H1 (cell line): Measurements from ENCODE around the gene SLC35E3. TPM values are rescaled to one million over a fixed set of nuclear protein-coding genes. Genes with fewer than 3 reads are reported as not detected.

Source experiments
- CTCF ChIA-PET: fragments of 300-600 bp; sonication (Branson Sonifier 250); formaldehyde crosslinking; loops from one replicate; lab custom pipeline; 2021; ENCODE audit not compliant: partially characterized antibody; lab: Charles Lee
- POLR2A ChIA-PET: fragments of 300-600 bp; sonication (Branson Sonifier 250); formaldehyde crosslinking; loops from one replicate; lab custom pipeline; 2021; ENCODE audit warnings: inconsistent platforms; ENCODE audit not compliant: partially characterized antibody; lab: Charles Lee
- DNase-seq, 2 experiments: peaks; one replicate each; pipeline versions ENCODE4 v3.0.0 to v3.0.0-alpha.2; 2010 to 2022; ENCODE audit warnings: low spot score in 2 of 2, low read depth in 1 of 2, mixed read lengths in 1 of 2
- FAIRE-seq: peaks from 2 replicates; lab custom pipeline; 2011; peaks lifted over from hg19 to GRCh38; lab: Jason Lieb, UNC
- H2AFZ ChIP-seq: 2 replicates; pipeline ENCODE4 v1.8.1; 2012; ENCODE audit warnings: low read length, inconsistent platforms
- H2AK5ac ChIP-seq: 2 replicates; pipeline ENCODE4 v1.6.1; 2013; ENCODE audit warnings: low read depth, low read length
- H2BK120ac ChIP-seq: replicated peaks from 2 replicates; pipeline ENCODE3; 2013; ENCODE audit warnings: low read depth, low read length, inconsistent platforms
- H2BK12ac ChIP-seq: 2 replicates; pipeline ENCODE4 v1.6.1; 2013; ENCODE audit warnings: low read depth, low read length
- H2BK15ac ChIP-seq: 2 replicates; pipeline ENCODE4 v1.6.1; 2013; ENCODE audit warnings: low read length
- H2BK20ac ChIP-seq: 2 replicates; pipeline ENCODE4 v1.6.1; 2013; ENCODE audit warnings: low read length
- H2BK5ac ChIP-seq: 2 replicates; pipeline ENCODE4 v1.6.1; 2013; ENCODE audit warnings: low read depth, low read length
- H3K14ac ChIP-seq: 2 replicates; pipeline ENCODE4 v1.6.1; 2013; ENCODE audit warnings: inconsistent platforms; ENCODE audit not compliant: insufficient read length
- H3K18ac ChIP-seq: 2 replicates; pipeline ENCODE4 v1.6.1; 2013; ENCODE audit warnings: low read length; ENCODE audit errors: extremely low read depth
- H3K23ac ChIP-seq: 2 replicates; pipeline ENCODE4 v1.6.1; 2013; ENCODE audit warnings: inconsistent platforms; ENCODE audit not compliant: insufficient read length
- H3K23me2 ChIP-seq: 2 replicates; pipeline ENCODE4 v1.6.1; 2013; ENCODE audit warnings: low read depth, low read length
- H3K27ac ChIP-seq: 2 replicates; pipeline ENCODE4 v1.6.1; 2011; ENCODE audit warnings: low read depth, low read length, inconsistent platforms
- H3K27me3 ChIP-seq, 4 experiments: replicated peaks in 1 of 4; 1 replicate in 1 of 4; 2 replicates in 3 of 4; pipeline versions ENCODE4 v1.6.1 to v1.8.1; 2011 to 2013; ENCODE audit warnings: low read length in 3 of 4, mild to moderate bottlenecking in 3 of 4, inconsistent platforms in 2 of 4, mixed read lengths in 2 of 4, moderate library complexity in 1 of 4; ENCODE audit not compliant: control insufficient read depth in 3 of 4, insufficient read depth in 3 of 4; ENCODE audit errors: extremely low read depth in 1 of 4
- H3K36me3 ChIP-seq, 4 experiments: 2 replicates each; pipeline versions ENCODE4 v1.6.1 to v1.8.1; 2011 to 2013; ENCODE audit warnings: mild to moderate bottlenecking in 4 of 4, low read length in 3 of 4, moderate library complexity in 2 of 4, control low read depth in 1 of 4, inconsistent platforms in 1 of 4; ENCODE audit not compliant: insufficient read depth in 4 of 4, control insufficient read depth in 2 of 4
- H3K4ac ChIP-seq: replicated peaks from 2 replicates; pipeline ENCODE3; 2013; ENCODE audit warnings: low read length, low read depth, mixed read lengths, inconsistent platforms; ENCODE audit not compliant: insufficient read length
- H3K4me1 ChIP-seq, 4 experiments: replicated peaks in 1 of 4; 1 replicate in 1 of 4; 2 replicates in 3 of 4; pipeline versions ENCODE4 v1.6.1 to v1.8.1; 2011 to 2013; ENCODE audit warnings: low read length in 3 of 4, inconsistent platforms in 2 of 4, mixed read lengths in 1 of 4; ENCODE audit not compliant: insufficient read depth in 4 of 4, control insufficient read depth in 3 of 4
- H3K4me2 ChIP-seq, 2 experiments: 2 replicates each; pipeline versions ENCODE4 v1.6.1 to v1.8.1; 2011 to 2013; ENCODE audit warnings: low read depth in 2 of 2, low read length in 2 of 2, control low read depth in 1 of 2, inconsistent platforms in 1 of 2, mild to moderate bottlenecking in 1 of 2; ENCODE audit not compliant: insufficient read depth in 1 of 2
- H3K4me3 ChIP-seq, 4 experiments: fragments of 200-600, 300-600 bp in 1 of 4; sonication (generic), shearing (Covaris generic), sonication (Bioruptor Twin) in 1 of 4; 2 replicates each; pipeline versions ENCODE4 v1.5.1 to v1.8.1; 2011 to 2016; ENCODE audit warnings: low read length in 4 of 4, low read depth in 3 of 4, control low read depth in 2 of 4, inconsistent platforms in 2 of 4, mild to moderate bottlenecking in 2 of 4, mixed read lengths in 1 of 4, moderate library complexity in 1 of 4; ENCODE audit not compliant: insufficient read depth in 2 of 4; ENCODE audit errors: extremely low read depth in 1 of 4
- H3K56ac ChIP-seq: replicated peaks from 2 replicates; pipeline ENCODE3; 2013; ENCODE audit warnings: low read depth, mild to moderate bottlenecking, mixed read lengths, low read length, inconsistent platforms; ENCODE audit not compliant: insufficient read length
- H3K79me1 ChIP-seq: 2 replicates; pipeline ENCODE4 v1.6.1; 2013; ENCODE audit warnings: low read depth, low read length, control low read depth
- H3K79me2 ChIP-seq, 2 experiments: 2 replicates each; pipeline versions ENCODE4 v1.6.1 to v1.8.1; 2012 to 2013; ENCODE audit warnings: low read length in 2 of 2, mild to moderate bottlenecking in 2 of 2, inconsistent platforms in 1 of 2; ENCODE audit not compliant: insufficient read depth in 2 of 2, control insufficient read depth in 1 of 2
- H3K9ac ChIP-seq, 4 experiments: replicated peaks in 1 of 4; 1 replicate in 1 of 4; 2 replicates in 3 of 4; pipeline versions ENCODE4 v1.6.1 to v1.8.1; 2011 to 2013; ENCODE audit warnings: low read depth in 3 of 4, low read length in 3 of 4, control low read depth in 2 of 4, mild to moderate bottlenecking in 2 of 4, moderate library complexity in 2 of 4, inconsistent platforms in 1 of 4; ENCODE audit errors: extremely low read depth in 1 of 4
- H3K9me3 ChIP-seq, 2 experiments: 2 replicates each; pipeline versions ENCODE4 v1.6.1 to v1.8.1; 2012 to 2013; ENCODE audit warnings: mild to moderate bottlenecking in 2 of 2, moderate library complexity in 2 of 2, control low read depth in 1 of 2, inconsistent platforms in 1 of 2, low read depth in 1 of 2, low read length in 1 of 2, mixed read lengths in 1 of 2; ENCODE audit not compliant: insufficient read depth in 2 of 2
- H4K20me1 ChIP-seq, 2 experiments: replicated peaks in 1 of 2; 2 replicates each; pipeline versions ENCODE3 to v1.8.1; 2011 to 2013; ENCODE audit warnings: inconsistent platforms in 2 of 2, low read length in 2 of 2, mild to moderate bottlenecking in 1 of 2; ENCODE audit not compliant: insufficient read depth in 2 of 2, control insufficient read depth in 1 of 2
- H4K5ac ChIP-seq: 2 replicates; pipeline ENCODE4 v1.6.1; 2013; ENCODE audit warnings: low read length, low read depth, mixed read lengths, inconsistent platforms; ENCODE audit not compliant: insufficient read length
- H4K8ac ChIP-seq: 2 replicates; pipeline ENCODE4 v1.8.0; 2013; ENCODE audit warnings: mild to moderate bottlenecking, moderate library complexity, low read length, inconsistent platforms; ENCODE audit not compliant: insufficient read depth; ENCODE audit errors: extremely low read depth
- H4K91ac ChIP-seq: replicated peaks from 2 replicates; pipeline ENCODE3; 2013; ENCODE audit warnings: low read length, mixed read lengths, inconsistent platforms; ENCODE audit not compliant: insufficient read length
- BACH1 ChIP-seq: IDR thresholded peaks from 2 replicates; pipeline ENCODE4 v1.6.1; 2012; ENCODE audit warnings: low read length, improper control_type of control experiment
- E2F6 ChIP-seq: IDR thresholded peaks from 2 replicates; pipeline ENCODE4 v1.6.1; 2012; ENCODE audit warnings: inconsistent platforms
- KDM4A ChIP-seq: IDR thresholded peaks from one replicate; pipeline ENCODE4 v1.7.1; 2012; ENCODE audit warnings: low read depth, mild to moderate bottlenecking, moderate library complexity, low read length, inconsistent platforms; ENCODE audit not compliant: severe bottlenecking
- SAP30 ChIP-seq: fragments of 300-600 bp; sonication (generic); IDR thresholded peaks from 2 replicates; pipeline ENCODE4 v1.7.1; 2012; ENCODE audit warnings: low read length, moderate library complexity, mild to moderate bottlenecking, inconsistent platforms; ENCODE audit not compliant: insufficient read depth, insufficient replicate concordance
- WGBS, 2 experiments: shearing (Covaris generic) in 1 of 2; methylation state at CpG; one replicate each; pipeline versions ENCODE4 v1.1.6 to v1.1.7; 2013 to 2015; ENCODE audit warnings: low lambda C conversion rate in 2 of 2, mixed read lengths in 2 of 2, inconsistent platforms in 1 of 2, low coverage in 1 of 2, missing lambda C conversion rate in 1 of 2; ENCODE audit not compliant: insufficient replicate concordance in 2 of 2, insufficient coverage in 1 of 2, insufficient read length in 1 of 2; ENCODE audit errors: extremely low coverage in 1 of 2, missing lambda C conversion rate in 1 of 2; 5-methylcytosine and 5-hydroxymethylcytosine counted together
- polyA plus RNA-seq, 7 experiments: library from polyadenylated mRNA; depleted of rRNA in 3 of 7; stranded (reverse) in 5 of 7; unstranded in 2 of 7; fragments of >200 nt in 5 of 7; fragments of 200-250 nt in 2 of 7; gene quantifications; 1 replicate in 5 of 7; 2 replicates in 1 of 7; 4 replicates in 1 of 7; pipeline versions ENCODE4 v1.2.1 to v1.2.3, GENCODE V29; 2011 to 2013; ENCODE audit warnings: missing spikeins in 2 of 7, mixed read lengths in 2 of 7
- total RNA-seq: library from RNA; stranded (reverse); fragmentation: NEBNext Ultra II Directional; extraction: Animal tissue kit (Norgen Biotek cat#: 25700); gene quantifications from 2 replicates; pipeline ENCODE4 v1.2.1, GENCODE V29; 2021
- TF ChIP-seq, protein P1 (sequence below): IDR thresholded peaks from 2 replicates; pipeline ENCODE4 v1.6.1; 2012; ENCODE audit warnings: low read length, inconsistent platforms
- TF ChIP-seq, protein P2 (sequence below): IDR thresholded peaks from 2 replicates; pipeline ENCODE4 v1.6.1; 2011; ENCODE audit warnings: low read length, improper control_type of control experiment

Gene SLC35E3
- total and polyA plus RNA-seq, 2 of the 8 experiments (the other 6 are each of a cell fraction or from before 2014, with no cell fraction given): 10.0 to 10.9 TPM

GRCh38 chr12:68804657-68805591 is 58.9 kb downstream of the SLC35E3 start:
- peaks cover 2% of the 10 kb centered on the region for H3K23me2 ChIP-seq
- CTCF ChIA-PET: no interaction called here
- peak overlapping the region; percentile 75 for H2BK20ac ChIP-seq
- peak overlapping the region; percentile 62; the same call in 1 of the 2 replicates for H4K8ac ChIP-seq
- H4K91ac ChIP-seq: peak overlapping the region; percentile 35
- no peak overlapping the region for H3K23ac ChIP-seq
- H2BK15ac ChIP-seq: peak overlapping the region; percentile 84
- H3K14ac ChIP-seq: no peak overlapping the region
- no peak overlapping the region for H3K56ac ChIP-seq
- DNase-seq (peak in 1 of 2 experiments; percentile 64), FAIRE-seq (no peak)
- H2BK12ac ChIP-seq: peak overlapping the region; percentile 62; the same call in 1 of the 2 replicates
- H3K9me3 ChIP-seq: no peaks in the 10 kb centered on the region
- H3K79me1 ChIP-seq: no peaks in the 10 kb centered on the region
- H3K4me1 ChIP-seq: peaks cover 3 to 12% (median 6%) of the 10 kb centered on the region in 4 experiments; a peak in 5 of 7 replicates
- WGBS, 2 experiments: 84 to 100% methylated on average over 2 to 31 of the region's 32 CpGs
- H3K4me3 ChIP-seq: no peak overlapping the region
- H4K20me1 ChIP-seq: peaks cover 0 to 1% of the 10 kb centered on the region in 2 experiments
- no peak overlapping the region; the same call in 1 of the 2 replicates for H2AFZ ChIP-seq
- no peak overlapping the region for H4K5ac ChIP-seq
- H2BK120ac ChIP-seq: peak overlapping the region; percentile 39
- H3K27me3 ChIP-seq: no peaks in the 10 kb centered on the region
- H3K4me2 ChIP-seq: peak overlapping the region; percentile 29 to 51; a peak in 3 of 4 replicates
- H3K36me3 ChIP-seq: peaks cover 0 to 10% (median 1%) of the 10 kb centered on the region in 4 experiments; a peak in 2 of 8 replicates
- H3K27ac ChIP-seq: no peak overlapping the region
- no peak overlapping the region for H2AK5ac ChIP-seq
- H2BK5ac ChIP-seq: peak overlapping the region; percentile 35; the same call in 1 of the 2 replicates
- peaks cover 3 to 12% of the 10 kb centered on the region in 2 experiments; a peak in 3 of 4 replicates for H3K79me2 ChIP-seq
- H3K18ac ChIP-seq: peak overlapping the region; percentile 48
- H3K4ac ChIP-seq: no peak overlapping the region
- POLR2A ChIA-PET: interaction anchor here (0.5 to 2.4 kb wide), 8 partner anchors 9 to 286 kb away, joined by 3 to 6 read pairs (median 4); partner anchors contain the start of gene SLC35E3
- no peak overlapping the region for H3K9ac ChIP-seq
- no peak for TF ChIP-seq KDM4A
- TF ChIP-seq SAP30: no peak
- TF ChIP-seq, protein P1, sequence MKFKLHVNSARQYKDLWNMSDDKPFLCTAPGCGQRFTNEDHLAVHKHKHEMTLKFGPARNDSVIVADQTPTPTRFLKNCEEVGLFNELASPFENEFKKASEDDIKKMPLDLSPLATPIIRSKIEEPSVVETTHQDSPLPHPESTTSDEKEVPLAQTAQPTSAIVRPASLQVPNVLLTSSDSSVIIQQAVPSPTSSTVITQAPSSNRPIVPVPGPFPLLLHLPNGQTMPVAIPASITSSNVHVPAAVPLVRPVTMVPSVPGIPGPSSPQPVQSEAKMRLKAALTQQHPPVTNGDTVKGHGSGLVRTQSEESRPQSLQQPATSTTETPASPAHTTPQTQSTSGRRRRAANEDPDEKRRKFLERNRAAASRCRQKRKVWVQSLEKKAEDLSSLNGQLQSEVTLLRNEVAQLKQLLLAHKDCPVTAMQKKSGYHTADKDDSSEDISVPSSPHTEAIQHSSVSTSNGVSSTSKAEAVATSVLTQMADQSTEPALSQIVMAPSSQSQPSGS: no peak
- TF ChIP-seq E2F6: no peak
- TF ChIP-seq, protein P2, sequence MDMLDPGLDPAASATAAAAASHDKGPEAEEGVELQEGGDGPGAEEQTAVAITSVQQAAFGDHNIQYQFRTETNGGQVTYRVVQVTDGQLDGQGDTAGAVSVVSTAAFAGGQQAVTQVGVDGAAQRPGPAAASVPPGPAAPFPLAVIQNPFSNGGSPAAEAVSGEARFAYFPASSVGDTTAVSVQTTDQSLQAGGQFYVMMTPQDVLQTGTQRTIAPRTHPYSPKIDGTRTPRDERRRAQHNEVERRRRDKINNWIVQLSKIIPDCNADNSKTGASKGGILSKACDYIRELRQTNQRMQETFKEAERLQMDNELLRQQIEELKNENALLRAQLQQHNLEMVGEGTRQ: no peak
- TF ChIP-seq BACH1: no peak
